Esophagus mucosa (tissue), 1 donor: Measurements from ENCODE around the gene ARMC5. TPM values are rescaled to one million over a fixed set of nuclear protein-coding genes. Genes with fewer than 3 reads are reported as not detected.
A peak's percentile ranks its signal among the peaks of the same experiment; 100 is the strongest.
"Not testable (repeated sequence)": the region's sequence is repeated elsewhere in the genome, so short reads cannot be mapped to it uniquely, and the experiment has no call there.

Source experiments
- ATAC-seq: fragments of 200-7000 bp; cut with Tn5 transposase; one replicate; pipeline ENCODE4 v1.9.1; 2020
- total RNA-seq: library from RNA; stranded (reverse); gene quantifications from one replicate; pipeline ENCODE4 v1.2.4, GENCODE V29; 2023
- donor health status: DM: yes; HTN: yes; CAD: no.

ARMC5 gene, protein sequence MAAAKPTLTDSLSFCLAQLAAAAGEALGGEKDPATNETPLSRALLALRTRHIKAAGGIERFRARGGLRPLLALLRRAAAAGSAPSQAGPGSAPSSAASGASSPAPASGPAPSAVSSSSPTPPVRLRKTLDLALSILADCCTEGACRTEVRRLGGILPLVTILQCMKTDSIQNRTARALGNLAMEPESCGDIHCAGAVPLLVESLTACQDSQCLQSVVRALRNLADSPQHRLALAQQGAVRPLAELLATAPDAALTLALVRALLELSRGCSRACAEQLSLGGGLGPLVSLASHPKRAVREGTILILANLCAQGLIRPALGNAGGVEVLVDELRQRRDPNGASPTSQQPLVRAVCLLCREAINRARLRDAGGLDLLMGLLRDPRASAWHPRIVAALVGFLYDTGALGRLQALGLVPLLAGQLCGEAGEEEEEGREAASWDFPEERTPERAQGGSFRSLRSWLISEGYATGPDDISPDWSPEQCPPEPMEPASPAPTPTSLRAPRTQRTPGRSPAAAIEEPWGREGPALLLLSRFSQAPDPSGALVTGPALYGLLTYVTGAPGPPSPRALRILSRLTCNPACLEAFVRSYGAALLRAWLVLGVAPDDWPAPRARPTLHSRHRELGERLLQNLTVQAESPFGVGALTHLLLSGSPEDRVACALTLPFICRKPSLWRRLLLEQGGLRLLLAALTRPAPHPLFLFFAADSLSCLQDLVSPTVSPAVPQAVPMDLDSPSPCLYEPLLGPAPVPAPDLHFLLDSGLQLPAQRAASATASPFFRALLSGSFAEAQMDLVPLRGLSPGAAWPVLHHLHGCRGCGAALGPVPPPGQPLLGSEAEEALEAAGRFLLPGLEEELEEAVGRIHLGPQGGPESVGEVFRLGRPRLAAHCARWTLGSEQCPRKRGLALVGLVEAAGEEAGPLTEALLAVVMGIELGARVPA
- total RNA-seq, result 9.4 TPM

DNA sequence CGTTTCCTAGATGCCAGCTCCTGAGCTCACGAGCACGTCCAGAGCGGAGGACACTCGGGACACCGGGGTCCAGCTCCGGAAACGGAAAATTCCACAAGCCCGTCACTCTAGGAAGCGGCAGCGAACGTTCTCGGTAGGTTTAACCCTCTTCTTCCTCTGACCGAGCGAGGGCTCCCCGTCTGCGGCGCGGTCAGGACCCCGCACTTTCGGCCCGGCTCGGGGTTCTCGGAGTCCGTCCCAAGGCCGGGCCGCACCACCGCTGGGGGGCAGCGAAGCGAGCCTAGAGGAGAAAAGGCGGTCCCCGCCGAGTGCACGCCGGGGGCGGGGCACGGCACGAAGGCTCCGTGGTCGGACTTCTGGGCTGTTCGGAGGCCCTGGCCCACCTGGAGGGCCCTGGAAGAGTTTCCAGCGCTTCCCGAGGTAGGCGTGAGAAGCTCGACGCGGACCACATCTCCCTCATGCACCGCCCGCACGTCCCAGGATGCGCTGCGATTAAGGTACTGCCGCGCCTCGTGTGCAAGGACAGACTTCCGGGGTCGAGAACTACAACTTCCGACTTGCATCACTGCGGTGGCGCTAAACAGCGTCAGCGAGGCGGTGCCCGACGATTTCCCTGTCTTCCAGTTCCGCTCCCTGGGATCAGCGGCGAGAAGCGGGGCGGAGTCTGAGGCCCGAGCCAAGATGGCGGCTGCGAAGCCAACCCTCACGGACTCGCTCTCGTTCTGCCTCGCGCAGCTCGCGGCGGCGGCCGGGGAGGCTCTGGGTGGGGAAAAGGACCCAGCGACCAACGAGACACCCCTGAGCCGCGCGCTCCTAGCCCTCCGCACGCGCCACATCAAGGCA is at the start of gene ARMC5:
TSS of gene ARMC5 (plus strand) at position 658 of the 843 bp plus-strand sequence. CDS start at position 682, 24 bp downstream.
- ATAC-seq, result peak; percentile 85

DNA sequence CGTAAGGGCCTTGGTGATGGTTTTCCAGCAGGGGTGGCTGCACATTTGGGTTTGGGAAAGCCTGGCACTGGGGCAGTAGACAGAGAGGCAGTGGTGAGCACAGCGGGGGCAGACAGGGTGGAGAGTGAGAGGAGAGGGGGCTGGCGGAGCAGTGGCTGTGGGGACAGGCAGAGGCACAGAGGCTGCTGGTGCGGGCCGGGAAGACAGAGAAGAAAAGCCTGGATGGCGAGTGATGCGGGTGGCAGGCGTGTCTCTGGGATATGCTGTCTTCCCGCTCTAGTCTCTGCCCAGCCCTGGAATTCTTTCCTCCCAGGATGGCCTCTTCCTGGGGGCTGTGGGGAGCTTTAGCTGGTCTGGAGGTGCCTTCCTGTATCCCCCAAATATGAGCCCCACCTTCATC is 49.2 kb upstream of the ARMC5 start:
- no peak for ATAC-seq

DNA sequence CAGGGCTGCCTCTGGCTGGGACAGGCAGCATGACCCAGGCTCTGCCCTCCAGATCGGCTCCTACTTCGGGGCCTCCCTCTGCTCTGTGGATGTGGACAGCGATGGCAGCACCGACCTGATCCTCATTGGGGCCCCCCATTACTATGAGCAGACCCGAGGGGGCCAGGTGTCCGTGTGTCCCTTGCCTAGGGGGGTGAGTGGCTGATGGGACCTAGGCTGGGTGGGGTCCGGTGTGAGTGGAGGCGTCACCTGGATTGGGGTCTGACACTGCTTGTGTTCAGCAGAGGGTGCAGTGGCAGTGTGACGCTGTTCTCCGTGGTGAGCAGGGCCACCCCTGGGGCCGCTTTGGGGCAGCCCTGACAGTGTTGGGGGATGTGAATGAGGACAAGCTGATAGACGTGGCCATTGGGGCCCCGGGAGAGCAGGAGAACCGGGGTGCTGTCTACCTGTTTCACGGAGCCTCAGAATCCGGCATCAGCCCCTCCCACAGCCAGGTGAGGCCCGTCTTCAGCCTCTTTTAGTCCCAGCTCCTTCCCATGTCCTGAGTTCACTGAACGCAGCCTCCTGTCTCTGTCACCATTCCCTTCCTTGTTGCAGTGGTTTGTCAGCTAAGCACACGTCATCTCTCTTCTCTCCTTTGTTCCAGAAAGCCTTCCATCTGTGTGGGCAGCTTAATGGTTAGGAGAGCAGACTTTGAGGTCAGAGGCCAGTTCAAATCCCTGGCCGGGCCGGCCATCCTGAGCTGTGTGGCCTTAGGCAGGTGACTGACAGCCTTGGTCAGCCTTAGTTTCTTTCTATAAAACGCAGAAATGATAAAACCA is 48.1 kb upstream of the ARMC5 start:
- ATAC-seq, result no peak

DNA sequence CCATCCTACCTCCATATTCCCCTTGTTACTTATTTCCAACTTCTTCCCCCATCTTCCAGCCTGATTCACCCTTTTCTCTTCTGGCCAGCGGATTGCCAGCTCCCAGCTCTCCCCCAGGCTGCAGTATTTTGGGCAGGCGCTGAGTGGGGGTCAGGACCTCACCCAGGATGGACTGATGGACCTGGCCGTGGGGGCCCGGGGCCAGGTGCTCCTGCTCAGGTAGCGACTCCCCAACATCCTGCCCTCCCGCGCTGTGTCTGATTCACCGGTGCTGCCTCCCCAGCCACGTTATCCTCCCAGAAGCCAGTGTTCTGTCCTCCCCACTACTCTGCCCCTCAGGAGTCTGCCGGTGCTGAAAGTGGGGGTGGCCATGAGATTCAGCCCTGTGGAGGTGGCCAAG is 46.6 kb upstream of the ARMC5 start:
- ATAC-seq, result no peak

DNA sequence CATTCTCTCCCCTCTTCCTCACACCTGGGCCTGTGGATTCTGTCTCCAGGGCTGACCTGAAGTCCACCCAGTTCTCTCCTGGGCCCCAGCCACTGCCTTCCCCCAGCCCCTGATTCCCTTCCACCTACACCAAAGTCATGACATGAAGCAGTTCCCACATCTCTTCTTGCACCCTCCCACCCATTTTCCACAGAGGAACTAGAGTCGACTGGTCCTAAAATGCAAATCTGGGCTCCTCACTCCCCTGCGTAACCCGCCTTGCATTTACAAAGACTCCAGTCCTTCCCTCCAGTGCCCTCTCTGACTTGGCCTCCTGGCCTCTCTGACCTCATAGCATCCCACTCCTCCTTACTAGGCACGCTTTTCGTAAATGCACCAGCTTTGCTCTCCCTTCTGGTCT is 45.9 kb upstream of the ARMC5 start:
- no peak for ATAC-seq

DNA sequence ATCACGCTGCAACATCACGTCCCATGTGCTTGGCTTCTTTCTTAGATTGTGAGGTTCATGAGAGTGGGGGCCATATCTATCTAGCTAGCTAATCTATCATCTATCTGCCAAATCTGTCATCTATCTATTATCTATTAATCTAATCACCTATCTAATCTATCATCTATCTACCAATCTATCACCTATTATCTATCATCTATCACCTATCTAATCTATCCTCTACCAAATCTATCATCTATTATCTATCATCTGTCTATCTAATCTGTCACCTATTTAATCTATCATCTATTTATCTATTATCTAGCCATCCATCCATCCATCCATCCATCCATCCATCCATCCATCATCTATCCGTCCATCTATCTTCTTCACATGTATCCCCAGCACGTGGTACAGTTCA is 45.4 kb upstream of the ARMC5 start:
- ATAC-seq, result no peak

DNA sequence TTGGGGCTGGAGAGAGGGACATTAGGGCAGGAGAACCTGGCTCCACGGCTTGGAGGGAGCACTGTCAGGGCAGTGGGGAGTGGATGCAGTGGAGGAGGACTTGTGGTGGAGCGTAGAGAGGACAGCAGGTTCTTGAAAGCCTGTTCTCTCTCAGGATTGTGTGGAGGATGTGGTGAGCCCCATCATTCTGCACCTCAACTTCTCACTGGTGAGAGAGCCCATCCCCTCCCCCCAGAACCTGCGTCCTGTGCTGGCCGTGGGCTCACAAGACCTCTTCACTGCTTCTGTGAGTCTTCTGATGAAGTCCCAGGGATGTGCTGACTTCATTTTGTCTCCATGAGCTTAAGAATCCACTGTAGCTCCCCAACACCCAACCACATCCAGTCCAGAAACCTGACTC is 44.6 kb upstream of the ARMC5 start:
- no peak for ATAC-seq

DNA sequence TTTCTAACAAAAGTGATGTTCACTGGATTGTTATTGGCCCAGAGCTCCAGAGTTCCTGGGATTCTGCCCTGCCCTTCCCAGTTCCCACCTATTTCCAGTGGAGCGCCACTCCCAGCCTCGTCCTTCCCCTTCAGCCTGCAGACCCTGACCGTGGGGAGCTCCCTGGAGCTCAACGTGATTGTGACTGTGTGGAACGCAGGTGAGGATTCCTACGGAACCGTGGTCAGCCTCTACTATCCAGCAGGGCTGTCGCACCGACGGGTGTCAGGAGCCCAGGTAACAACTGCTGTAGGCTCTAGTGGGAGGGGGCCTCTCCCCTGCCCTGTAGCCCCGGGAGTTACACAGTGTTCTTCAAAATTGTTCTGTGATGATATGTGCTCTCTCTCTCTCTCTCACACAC is 42.9 kb upstream of the ARMC5 start:
- ATAC-seq, result no peak

DNA sequence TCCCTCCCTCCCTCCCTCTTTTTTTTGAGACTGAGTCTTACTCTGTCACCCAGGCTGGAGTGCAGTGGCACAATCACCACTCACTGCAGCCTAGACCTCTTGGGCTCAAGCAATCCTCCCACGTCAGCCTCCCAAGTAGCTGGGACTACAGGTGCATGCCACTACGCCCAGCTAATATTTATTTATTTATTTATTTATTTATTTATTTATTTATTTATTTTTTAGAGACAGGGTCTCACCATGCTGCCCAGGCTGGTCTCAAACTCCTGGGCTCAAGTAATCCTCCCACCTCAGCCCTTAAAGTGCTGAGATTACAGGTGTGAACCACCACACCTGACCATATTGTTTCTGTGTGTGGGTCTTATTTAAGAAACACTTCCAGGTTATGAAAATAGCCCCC is 42.3 kb upstream of the ARMC5 start:
- not testable (repeated sequence) for ATAC-seq

DNA sequence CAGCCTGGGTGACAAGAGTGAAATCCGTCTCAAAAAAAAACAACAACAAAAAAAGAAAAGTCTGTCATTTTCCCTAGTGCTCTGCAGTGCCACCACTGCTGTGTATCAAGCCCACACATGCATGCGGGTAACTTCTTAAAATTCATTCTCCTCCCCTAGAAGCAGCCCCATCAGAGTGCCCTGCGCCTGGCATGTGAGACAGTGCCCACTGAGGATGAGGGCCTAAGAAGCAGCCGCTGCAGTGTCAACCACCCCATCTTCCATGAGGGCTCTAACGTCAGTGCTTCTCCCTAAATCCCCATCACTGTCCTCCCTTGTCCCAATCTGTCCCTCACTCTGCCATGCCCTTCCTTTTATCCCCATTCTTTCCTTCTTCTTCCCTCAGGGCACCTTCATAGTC is 41.4 kb upstream of the ARMC5 start:
- ATAC-seq, result no peak

DNA sequence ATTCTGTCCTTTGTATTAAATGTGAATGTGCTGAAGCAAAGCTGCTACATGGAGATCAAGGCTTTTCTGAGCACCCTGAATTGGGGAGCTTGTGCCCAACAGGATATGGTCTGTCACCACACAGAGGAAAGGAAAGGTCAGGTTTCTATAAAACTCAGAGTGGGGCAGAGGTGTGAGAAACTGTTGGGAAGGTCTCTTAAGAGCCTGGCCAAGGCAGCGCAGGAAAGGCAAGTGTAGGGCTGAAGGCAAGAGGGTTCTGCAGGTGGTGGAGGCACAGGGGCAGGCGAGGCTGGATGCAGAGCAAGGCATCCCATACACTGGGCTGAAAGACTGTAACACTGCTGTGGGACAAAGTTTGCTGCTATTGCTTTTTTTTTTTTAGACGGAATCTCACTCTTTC is 39.3 kb upstream of the ARMC5 start:
- no peak for ATAC-seq

DNA sequence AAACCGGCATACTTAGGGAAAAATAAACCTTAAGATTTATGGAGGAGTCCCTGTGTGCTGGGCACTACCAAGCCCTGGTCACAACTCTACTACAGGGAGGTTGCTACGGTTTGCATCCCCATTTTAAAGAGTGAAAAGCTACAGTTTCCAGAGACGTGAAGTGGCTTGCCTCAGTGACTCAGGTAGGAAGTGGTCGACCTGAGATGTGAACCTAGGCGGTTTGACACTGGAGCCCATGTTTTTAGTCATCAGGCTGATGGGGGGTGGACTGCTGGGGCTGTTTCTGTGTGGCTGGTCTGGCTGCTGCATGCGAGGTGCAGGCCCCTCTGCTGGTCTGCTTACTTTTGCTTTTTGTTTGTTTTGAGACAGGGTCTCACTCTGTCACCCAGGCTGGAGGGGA is 37.7 kb upstream of the ARMC5 start:
- ATAC-seq, result no peak

DNA sequence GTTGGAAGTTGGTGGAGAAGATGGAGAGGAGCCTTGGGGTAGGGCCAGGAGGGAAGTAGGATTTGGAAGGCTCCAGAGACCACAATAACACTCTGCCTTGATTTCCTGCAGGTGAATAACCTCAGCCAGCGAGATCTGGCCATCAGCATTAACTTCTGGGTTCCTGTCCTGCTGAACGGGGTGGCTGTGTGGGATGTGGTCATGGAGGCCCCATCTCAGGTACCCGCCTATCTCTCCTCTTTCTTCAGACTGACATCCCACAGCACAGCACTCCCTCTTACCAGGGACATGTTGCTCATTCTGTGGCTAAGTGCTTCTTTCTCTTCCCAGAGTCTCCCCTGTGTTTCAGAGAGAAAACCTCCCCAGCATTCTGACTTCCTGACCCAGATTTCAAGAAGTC is 36.1 kb upstream of the ARMC5 start:
- no peak for ATAC-seq

DNA sequence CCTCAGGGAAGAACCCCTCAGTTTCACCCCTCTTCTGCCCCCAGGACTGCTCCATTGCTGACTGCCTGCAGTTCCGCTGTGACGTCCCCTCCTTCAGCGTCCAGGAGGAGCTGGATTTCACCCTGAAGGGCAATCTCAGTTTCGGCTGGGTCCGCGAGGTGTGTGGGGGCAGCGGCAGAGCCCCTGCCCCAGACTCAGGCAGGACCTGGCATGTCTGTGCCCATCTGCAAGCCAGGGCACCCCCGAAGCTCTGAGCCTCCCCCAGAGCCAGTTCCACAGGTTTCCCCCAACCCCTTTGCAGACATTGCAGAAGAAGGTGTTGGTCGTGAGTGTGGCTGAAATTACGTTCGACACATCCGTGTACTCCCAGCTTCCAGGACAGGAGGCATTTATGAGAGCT is 35.5 kb upstream of the ARMC5 start:
- ATAC-seq, result no peak

DNA sequence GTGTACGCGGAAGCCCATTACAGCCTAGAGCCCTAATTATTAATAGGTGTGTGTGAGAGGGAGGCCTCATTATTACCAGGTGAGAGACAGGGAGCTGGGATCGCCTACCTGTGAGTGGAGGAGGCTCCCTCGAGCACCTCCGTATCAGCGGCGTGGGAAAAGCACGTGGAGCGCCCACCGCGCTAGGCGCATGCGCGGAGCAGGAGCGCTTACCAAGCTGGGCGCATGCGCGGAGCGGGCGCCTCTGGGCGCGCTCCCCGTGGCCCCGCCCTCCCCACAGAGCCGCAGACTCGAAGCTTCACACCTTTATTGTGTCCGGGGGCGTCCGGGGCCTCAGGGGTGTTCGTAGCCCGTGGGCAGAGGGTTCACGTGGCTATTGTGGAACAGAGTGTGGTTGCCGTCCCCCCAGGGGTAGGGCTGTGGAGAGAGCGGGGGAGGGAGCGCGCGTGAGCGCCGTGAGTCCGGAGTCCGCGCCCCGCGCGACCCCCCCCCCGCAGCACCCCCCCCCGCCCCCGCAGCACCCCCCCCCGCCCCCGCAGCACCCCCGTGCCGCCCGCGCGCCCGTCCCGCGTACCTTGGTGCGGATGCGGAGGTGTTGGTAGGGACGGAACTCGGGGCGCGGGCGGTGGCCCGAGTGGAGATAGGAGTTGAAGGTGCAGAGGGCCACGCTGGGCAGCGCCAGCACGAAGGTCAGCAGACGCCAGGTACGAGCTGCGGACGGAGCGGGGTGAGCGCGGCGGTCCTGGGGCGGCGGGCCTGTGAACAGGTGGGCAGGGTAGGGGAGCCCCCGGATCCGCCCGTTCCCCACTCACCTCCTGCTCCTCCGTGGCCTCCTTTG is 31.6 kb upstream of the ARMC5 start:
- ATAC-seq, result peak; percentile 19

DNA sequence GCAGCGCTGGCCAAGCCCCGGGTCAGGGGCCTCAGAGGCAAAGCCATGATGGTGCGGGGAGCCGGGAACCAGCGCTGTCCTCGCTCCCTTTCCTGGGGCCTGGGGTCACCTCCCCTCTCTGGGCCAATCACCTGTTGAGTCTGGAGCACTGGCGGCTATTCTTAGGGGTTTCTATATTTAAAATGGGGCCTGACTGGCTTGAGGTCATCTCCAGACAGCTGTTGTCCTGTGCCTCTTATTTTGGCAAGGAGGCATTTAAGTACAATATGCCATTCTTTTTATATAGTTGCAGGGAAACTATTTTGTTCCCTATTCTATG is 31.1 kb upstream of the ARMC5 start, which contains the start of gene COX6A2:
TSS of gene COX6A2 (minus strand) at position 82 of the 319 bp plus-strand sequence. CDS start at position 47, 35 bp downstream.
- no peak for ATAC-seq

DNA sequence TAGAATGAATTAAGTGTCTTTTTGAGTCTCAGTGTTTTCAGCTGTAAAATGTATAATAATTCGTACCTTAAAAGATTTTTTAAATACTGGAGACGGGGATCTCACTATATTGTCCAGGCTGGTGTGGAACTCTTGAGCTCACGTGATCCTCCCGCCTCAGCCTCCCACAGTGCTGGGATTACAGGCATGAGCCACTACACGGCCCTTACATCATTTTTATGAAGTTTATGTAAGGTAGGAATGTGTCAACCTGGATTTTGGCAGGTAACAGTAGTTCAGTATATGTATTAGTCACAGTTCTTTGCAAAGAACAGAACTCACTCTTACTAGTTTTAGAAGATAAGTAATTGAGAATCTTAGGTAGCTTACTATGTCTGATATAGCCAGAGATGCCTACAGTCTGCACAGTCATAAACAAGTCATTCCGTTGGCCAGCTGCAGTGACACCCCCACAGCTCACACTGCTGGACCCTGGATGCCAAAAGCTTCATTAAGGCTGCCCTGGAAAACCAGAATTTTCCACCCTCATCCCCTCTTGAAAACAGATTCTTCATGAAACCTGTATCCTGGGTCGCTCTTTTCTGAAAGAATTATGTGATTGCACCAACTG is 30.6 kb upstream of the ARMC5 start:
- peak; percentile 78 for ATAC-seq

DNA sequence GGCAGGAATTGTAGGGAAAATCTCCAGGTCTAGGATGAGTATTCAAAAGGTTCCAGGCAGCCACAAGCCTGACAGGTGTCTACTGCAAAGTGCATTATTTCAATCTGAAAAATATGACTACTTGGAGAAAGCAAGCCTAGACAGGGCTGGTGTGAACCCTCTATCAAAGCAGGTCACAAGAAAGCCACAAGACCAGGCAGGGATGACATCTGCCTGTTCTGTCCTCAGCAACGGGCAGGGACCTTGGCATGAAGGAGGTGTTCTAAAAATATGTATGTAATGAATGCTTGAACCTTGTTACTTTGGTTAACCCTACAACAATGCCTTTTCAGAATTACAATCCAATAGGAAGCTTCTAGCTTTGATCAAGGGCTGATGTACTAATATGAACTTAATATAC is 30.0 kb upstream of the ARMC5 start:
- ATAC-seq, result no peak

DNA sequence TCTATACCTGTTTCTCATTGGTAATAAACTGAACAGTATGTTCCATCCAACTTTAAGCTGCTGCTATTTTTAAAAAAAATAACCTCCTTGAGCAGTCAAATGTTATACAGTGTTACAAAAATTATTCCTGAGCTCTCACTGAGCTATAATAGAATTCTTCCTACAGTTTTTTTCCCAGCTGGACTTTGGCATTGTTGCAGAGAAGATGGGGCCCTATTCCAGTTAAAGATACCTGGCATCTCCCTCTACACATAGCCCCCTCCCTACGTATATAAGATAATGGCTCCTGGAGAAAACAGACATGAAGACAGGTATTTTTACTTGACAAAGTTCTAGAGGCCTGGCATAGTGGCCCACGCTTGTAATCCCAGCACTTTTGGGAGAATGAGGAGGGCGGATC is 29.5 kb upstream of the ARMC5 start:
- ATAC-seq, result no peak

DNA sequence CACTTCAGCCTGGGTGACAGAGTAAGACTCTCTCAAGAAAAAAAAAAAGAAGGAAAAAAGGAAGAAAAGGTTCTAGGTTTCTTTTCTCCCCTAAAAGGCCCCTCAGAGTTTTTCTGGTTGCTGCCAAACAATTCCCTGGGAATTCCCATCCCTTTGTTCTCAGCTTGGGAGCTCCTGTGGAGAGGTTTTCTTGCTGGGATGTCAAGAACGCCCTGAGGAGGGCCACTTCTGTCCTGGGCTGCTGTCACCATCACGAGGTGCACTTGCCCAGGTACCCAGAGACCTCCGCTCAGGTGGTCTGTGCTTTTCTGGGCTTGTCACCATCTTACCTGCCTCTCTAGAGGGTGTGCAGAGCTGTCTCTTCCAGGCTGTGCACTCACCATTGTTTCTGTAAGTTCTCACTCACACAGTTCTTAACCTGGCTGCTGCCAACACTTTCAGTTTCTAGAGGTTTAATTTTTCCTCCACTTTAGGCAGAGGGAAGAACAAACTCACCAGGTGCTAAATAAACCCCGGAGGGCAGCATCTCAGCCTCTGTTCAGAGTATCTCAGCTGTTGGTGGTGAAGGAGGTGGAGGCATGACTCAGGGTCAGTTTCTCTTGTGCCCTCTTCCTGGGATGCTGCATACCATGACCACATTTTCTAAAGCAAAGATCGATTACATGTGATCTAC is 28.8 kb upstream of the ARMC5 start:
- ATAC-seq, result no peak
